HepG2 (cell line): ENCODE measurements around the gene LHX3. TPM values are rescaled to one million over a fixed set of nuclear protein-coding genes. Genes with fewer than 3 reads are reported as not detected.

Experiments used
- ATAC-seq: fragments of 200-7000 bp; cut with Tn5 transposase; 3 replicates; pipeline ENCODE4 v1.9.1; 2020; ENCODE audit warnings: mild to moderate bottlenecking, moderate library complexity
- BruUV-seq: library from RNA; stranded (reverse); fragments of 400-500 nt; replicated peaks from 2 replicates; lab custom pipeline; 2021; lab: Mats Ljungman, UMichigan
- CTCF ChIA-PET: fragments of 300-600 bp; formaldehyde crosslinking; extraction: SDS; loops from one replicate; lab custom pipeline; 2021; ENCODE audit warnings: low total read pairs, inconsistent platforms, low intra/inter-chr PET ratio; lab: Yijun Ruan, JAX
- POLR2A ChIA-PET: fragments of 350-600 bp; sonication (Branson Sonifier 250); formaldehyde crosslinking; loops from one replicate; lab custom pipeline; 2020; ENCODE audit warnings: antibody characterized with exemption, inconsistent platforms; lab: Yijun Ruan, JAX
- DNase-seq: peaks from one replicate; pipeline ENCODE4 v3.0.0-alpha.2; 2015; ENCODE audit warnings: low spot score
- FAIRE-seq: peaks from 3 replicates; lab custom pipeline; 2011; peaks lifted over from hg19 to GRCh38; lab: Jason Lieb, UNC
- H2AFZ ChIP-seq: one replicate; pipeline ENCODE4 v1.6.1; 2011; ENCODE audit warnings: low read length, inconsistent platforms
- H3K27ac ChIP-seq: fragments of 300-600 bp; 3 replicates; pipeline ENCODE4 v1.8.0; 2011; ENCODE audit warnings: mixed run types, mild to moderate bottlenecking, mixed read lengths, low read length, inconsistent platforms; ENCODE audit not compliant: insufficient read depth; ENCODE audit errors: extremely low read length
- H3K27me3 ChIP-seq, 2 experiments: fragments of 200-600 bp in 1 of 2; 2 replicates in 1 of 2; 3 replicates in 1 of 2; pipeline versions ENCODE4 v1.6.0 to v1.8.0; 2011; ENCODE audit warnings: low read length in 2 of 2, mild to moderate bottlenecking in 2 of 2, moderate library complexity in 2 of 2, inconsistent platforms in 1 of 2; ENCODE audit not compliant: insufficient read depth in 2 of 2, control insufficient read depth in 1 of 2
- H3K36me3 ChIP-seq, 2 experiments: fragments of 200-600 bp in 1 of 2; replicated peaks in 1 of 2; 2 replicates in 1 of 2; 3 replicates in 1 of 2; pipeline versions ENCODE4 v1.5.1 to v1.8.0; 2011; ENCODE audit warnings: low read length in 2 of 2, inconsistent platforms in 1 of 2; ENCODE audit not compliant: insufficient read depth in 2 of 2, control insufficient read depth in 1 of 2
- H3K4me1 ChIP-seq: 2 replicates; pipeline ENCODE4 v1.5.1; 2012; ENCODE audit warnings: low read length, inconsistent platforms; ENCODE audit not compliant: insufficient read depth
- H3K4me2 ChIP-seq: 2 replicates; pipeline ENCODE4 v1.6.0; 2011; ENCODE audit warnings: low read depth, low read length, inconsistent platforms
- H3K4me3 ChIP-seq, 3 experiments: fragments of 200-600 bp in 1 of 3; sonication (generic), shearing (Covaris generic) in 1 of 3; replicated peaks in 1 of 3; 2 replicates each; pipeline ENCODE4 v1.5.1; 2011 to 2016; ENCODE audit warnings: low read length in 3 of 3, inconsistent platforms in 2 of 3, low read depth in 2 of 3, mild to moderate bottlenecking in 2 of 3, control low read depth in 1 of 3, mixed read lengths in 1 of 3; ENCODE audit not compliant: insufficient read depth in 1 of 3
- H3K79me2 ChIP-seq: one replicate; pipeline ENCODE4 v1.6.1; 2011; ENCODE audit warnings: low read length, inconsistent platforms; ENCODE audit not compliant: insufficient read depth
- H3K9ac ChIP-seq: 2 replicates; pipeline ENCODE4 v1.6.0; 2011; ENCODE audit warnings: mild to moderate bottlenecking, low read depth, low read length, inconsistent platforms; ENCODE audit not compliant: insufficient read depth
- H3K9me3 ChIP-seq: 2 replicates; pipeline ENCODE4 v1.5.1; 2012; ENCODE audit warnings: mild to moderate bottlenecking, low read length
- H4K20me1 ChIP-seq: 2 replicates; pipeline ENCODE4 v1.6.0; 2011; ENCODE audit warnings: inconsistent platforms, mild to moderate bottlenecking, low read length, moderate library complexity; ENCODE audit not compliant: insufficient read depth
- ZBTB21 ChIP-seq: sonication (generic); formaldehyde crosslinking; IDR thresholded peaks from 2 replicates; pipeline ENCODE4 v1.4.0; 2020; ENCODE audit warnings: missing genetic modification reagents
- ZNF382 ChIP-seq: sonication (generic); formaldehyde crosslinking; IDR thresholded peaks from 2 replicates; pipeline ENCODE4 v1.5.0; 2020; ENCODE audit warnings: missing genetic modification reagents, mild to moderate bottlenecking, borderline replicate concordance
- ZNF468 ChIP-seq: sonication (generic); formaldehyde crosslinking; IDR thresholded peaks from 2 replicates; pipeline ENCODE4 v1.8.0; 2022; ENCODE audit warnings: mild to moderate bottlenecking, moderate library complexity, missing genetic modification reagents
- ZNF562 ChIP-seq: sonication (generic); formaldehyde crosslinking; IDR thresholded peaks from 2 replicates; pipeline ENCODE4 v1.8.0; 2022; ENCODE audit warnings: missing genetic modification reagents, borderline replicate concordance
- ZNF629 ChIP-seq: sonication (generic); formaldehyde crosslinking; conservative IDR thresholded peaks from 2 replicates; pipeline ENCODE4 v1.5.0; 2020; ENCODE audit warnings: missing genetic modification reagents
- ZNF704 ChIP-seq: sonication (generic); formaldehyde crosslinking; IDR thresholded peaks from 2 replicates; pipeline ENCODE4 v1.8.1; 2023; ENCODE audit warnings: mild to moderate bottlenecking, inconsistent platforms, moderate library complexity, missing genetic modification reagents, borderline replicate concordance
- WGBS: methylation state at CpG from one replicate; pipeline ENCODE4 v1.1.6; 2017; ENCODE audit warnings: low lambda C conversion rate; 5-methylcytosine and 5-hydroxymethylcytosine counted together
- in situ Hi-C: cut with HindIII; loops from 2 replicates; pipeline ENCODE4 v1.10.0; 2017; ENCODE audit warnings: low pct_unique_long_range_greater_than_20kb; ENCODE audit not compliant: extremely low pct_ligation_motif_present
- intact Hi-C: fragments of 100-400 bp; cut with micrococcal nuclease; formaldehyde crosslinking; loops from one replicate; pipeline ENCODE4 v1.10.0; 2022; ENCODE audit not compliant: unreplicated experiment
- polyA plus RNA-seq, 8 experiments: library from polyadenylated mRNA; depleted of rRNA in 3 of 8; stranded (reverse) in 7 of 8; unstranded in 1 of 8; fragments of >200 nt; fragmentation: Illumina TruSeq in 4 of 8; extraction: Trizol in 4 of 8; gene quantifications; 2 replicates each; pipeline versions ENCODE4 v1.2.1 to v1.2.3, GENCODE V29; 2011 to 2016; ENCODE audit warnings: low read depth in 4 of 8, missing spikeins in 1 of 8, mixed read lengths in 1 of 8; ENCODE audit not compliant: insufficient read depth in 1 of 8
- total RNA-seq, 5 experiments: library from RNA; depleted of rRNA; stranded (reverse); fragments of >200 nt; fragmentation: Illumina TruSeq; extraction: Trizol; gene quantifications; 2 replicates each; pipeline ENCODE4 v1.2.3, GENCODE V29; 2016; ENCODE audit warnings: low read depth in 1 of 5

Gene LHX3
- total and polyA plus RNA-seq, 2 of the 13 experiments (the other 11 are each of a cell fraction or from before 2014, with no cell fraction given), result not detected

GRCh38 chr9:136173648-136174290, 31.2 kb downstream of the LHX3 start:
- 41% methylated on average over 12 of the region's 14 CpGs for WGBS
- DNase-seq (no peak), ATAC-seq (no peak), FAIRE-seq (no peak)
- Histone ChIP-seq H3K27me3 (peaks cover 4 to 15% of the 10 kb centered on the region in 2 experiments; a peak in 3 of 5 replicates), H3K4me1 (peaks cover 45% of the 10 kb centered on the region), H3K4me2 (no peak overlapping the region), H3K79me2 (no peaks in the 10 kb centered on the region), H2AFZ (no peak overlapping the region), H3K9ac (no peak overlapping the region), H4K20me1 (no peaks in the 10 kb centered on the region), H3K4me3 (no peak overlapping the region)
- BruUV-seq, result no TSS peak
- POLR2A ChIA-PET, result no interaction called here
- TF ChIP-seq ZNF629, result no peak
- TF ChIP-seq ZNF468 (CRISPR knock-in tag), result no peak
- TF ChIP-seq ZNF382 (CRISPR knock-in tag), result no peak
- TF ChIP-seq ZNF562 (CRISPR knock-in tag), result no peak
- TF ChIP-seq ZBTB21 (CRISPR knock-in tag), result no peak
- TF ChIP-seq ZNF704 (CRISPR knock-in tag), result no peak
- TF ChIP-seq, all 625 proteins: peak for 0
- in situ Hi-C loops, result loop anchor here (10.0 kb wide), 1 partner anchor 111 kb away; no protein-coding TSS in a partner anchor
- H3K27ac ChIP-seq, result no peak overlapping the region
- H3K36me3 ChIP-seq, result no peaks in the 10 kb centered on the region
- intact Hi-C loops, result no loop called here
- CTCF ChIA-PET, result no interaction called here
- no peaks in the 10 kb centered on the region for H3K9me3 ChIP-seq
